HG03280 (cell line): ENCODE measurements around the gene LPAR6.

ENCODE experiments used
- ATAC-seq: cut with Tn5 transposase; IDR thresholded peaks from one replicate; pipeline ENCODE4 v1.9.1; 2021; ENCODE audit warnings: mild to moderate bottlenecking, moderate library complexity; ENCODE audit not compliant: unreplicated experiment

LPAR6 gene

DNA sequence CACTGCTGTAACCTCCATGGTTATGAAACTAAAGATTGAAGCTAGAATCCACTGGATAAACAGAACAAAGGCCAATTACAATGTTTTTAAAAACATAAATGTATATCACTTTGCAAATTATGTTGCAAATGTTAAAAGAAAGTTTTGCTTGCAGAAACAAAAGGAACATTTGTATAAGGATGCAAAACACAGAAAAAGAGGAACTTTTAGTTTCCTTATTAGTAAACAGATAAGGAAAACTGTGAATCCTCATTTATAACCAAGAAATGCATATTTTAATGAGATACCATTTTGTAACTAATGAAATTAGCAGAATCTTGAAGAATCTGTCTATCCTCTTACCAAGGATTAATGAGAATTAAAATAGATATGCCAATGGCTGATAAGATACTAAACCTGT, 32.3 kb downstream of the LPAR6 start:
- ATAC-seq, result no peak

DNA sequence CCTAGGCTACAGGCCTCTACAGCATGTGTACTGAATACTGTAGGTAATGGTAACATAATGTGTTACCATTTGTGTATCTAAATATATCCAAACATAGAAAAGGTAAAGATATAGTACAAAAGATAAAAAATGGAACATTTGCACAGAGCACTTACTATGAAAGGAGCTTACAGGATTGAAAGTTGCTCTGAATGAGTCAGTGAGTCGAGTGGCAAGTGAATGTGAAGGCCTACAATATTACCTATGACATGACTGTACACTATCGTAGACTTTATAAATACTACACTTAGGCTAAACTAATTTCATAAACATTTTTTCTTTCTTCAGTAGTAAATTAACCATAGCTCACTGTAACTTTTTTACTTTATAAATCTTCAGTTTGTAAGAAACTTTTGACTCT, 35.1 kb downstream of the LPAR6 start:
- no peak for ATAC-seq

DNA sequence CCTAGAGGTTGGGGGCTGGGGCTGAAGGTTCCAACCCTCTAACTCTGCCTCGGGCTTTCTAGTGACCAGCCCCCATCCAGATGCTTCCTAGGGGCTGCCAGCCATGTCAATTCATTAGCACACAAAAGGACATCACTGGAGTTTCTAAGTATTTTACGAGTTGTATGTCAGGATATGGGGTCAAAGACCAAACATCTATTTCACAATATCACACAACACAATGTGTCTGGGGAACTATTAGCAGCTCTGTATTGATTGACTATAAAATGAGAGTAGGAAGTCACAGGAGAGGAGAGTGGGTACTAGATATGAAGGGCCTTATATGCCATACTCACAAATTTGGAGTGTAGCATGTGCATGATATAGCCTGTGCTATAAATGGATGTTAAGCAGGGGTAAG, 42.1 kb downstream of the LPAR6 start:
- no peak for ATAC-seq

DNA sequence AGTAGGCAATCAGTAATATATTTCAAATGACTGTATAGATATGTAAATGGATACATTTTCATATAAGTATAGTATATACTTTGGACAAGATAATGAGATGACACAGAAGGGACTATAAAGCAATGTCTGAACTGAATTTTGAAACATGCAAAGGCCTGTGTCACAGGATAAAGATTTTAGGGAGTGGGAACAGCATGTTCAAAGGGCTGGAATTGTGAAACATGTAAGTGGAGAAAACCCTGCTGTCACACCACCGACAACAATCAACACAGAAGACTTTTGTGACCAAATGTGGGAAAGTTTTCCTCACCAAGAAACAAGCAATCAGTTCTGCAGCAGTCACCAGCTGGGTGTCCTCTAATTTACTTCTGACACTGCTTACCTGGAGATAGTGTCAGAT, 42.9 kb downstream of the LPAR6 start:
- ATAC-seq, result no peak
